Nephron (organoid): ENCODE measurements around the gene SERPINF2.

Experiments
- H3K27ac Mint-ChIP-seq, 3 experiments: 2 replicates each; pipeline ENCODE4 v1.8.0; 2020; ENCODE audit warnings: mixed read lengths in 3 of 3, mild to moderate bottlenecking in 2 of 3, moderate library complexity in 1 of 3
- H3K27me3 Mint-ChIP-seq: 2 replicates; pipeline ENCODE4 v1.8.0; 2021; ENCODE audit warnings: low read depth, mild to moderate bottlenecking, moderate library complexity, mixed read lengths
- H3K36me3 Mint-ChIP-seq: 2 replicates; pipeline ENCODE4 v1.8.0; 2020; ENCODE audit warnings: low read depth, mixed read lengths
- H3K4me1 Mint-ChIP-seq: 2 replicates; pipeline ENCODE4 v1.8.0; 2020; ENCODE audit warnings: mixed read lengths
- H3K4me3 Mint-ChIP-seq, 3 experiments: 2 replicates each; pipeline ENCODE4 v1.8.0; 2020; ENCODE audit warnings: mild to moderate bottlenecking in 3 of 3, mixed read lengths in 3 of 3, moderate library complexity in 2 of 3
- H3K9me3 Mint-ChIP-seq: 2 replicates; pipeline ENCODE4 v1.8.0; 2020; ENCODE audit warnings: mixed read lengths
- CTCF ChIP-seq, 3 experiments: fragments of 200-600 bp; sonication (generic); IDR thresholded peaks; one replicate each; pipeline ENCODE4 v1.5.0; 2021; ENCODE audit warnings: antibody characterized with exemption in 3 of 3; ENCODE audit not compliant: unreplicated experiment in 3 of 3

Gene SERPINF2

GRCh38 chr17:1711804-1712203 lies 30.9 kb upstream of the SERPINF2 start:
- no peak for TF ChIP-seq CTCF (IDR thresholded peaks at IDR 0.05; ENCODE audit: unreplicated experiment in 3 of 3)

DNA sequence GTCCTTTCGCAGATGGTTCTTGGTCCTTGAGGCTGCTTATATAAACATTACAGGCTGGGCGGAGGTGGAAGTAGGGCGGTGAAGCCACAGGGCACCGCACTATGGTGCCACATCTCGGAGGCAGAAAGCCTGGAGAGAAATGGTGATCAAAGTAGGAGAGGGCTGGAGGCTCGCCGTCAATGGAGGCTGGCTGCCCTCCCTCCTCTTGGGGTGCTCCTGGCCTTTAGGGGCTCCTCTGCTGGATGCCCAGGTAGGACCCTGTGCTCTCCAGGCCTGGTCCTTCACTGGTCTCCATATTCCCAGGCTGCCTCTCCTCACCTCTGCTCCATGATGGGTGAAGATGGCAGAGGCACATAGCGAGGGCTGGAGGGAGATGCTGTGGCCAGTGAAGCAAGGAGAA lies 30.4 kb upstream of the SERPINF2 start:
- no peaks in the 10 kb centered on the region for H3K27me3 Mint-ChIP-seq

More at GRCh38 chr17:1711804-1712203, 30.9 kb upstream of the SERPINF2 start:
- Mint-ChIP-seq H3K9me3 (no peaks in the 10 kb centered on the region), H3K27ac (peak overlapping the region; percentile 72 to 95 (median 95)), H3K36me3 (peaks cover 8% of the 10 kb centered on the region), H3K27me3 (no peaks in the 10 kb centered on the region), H3K4me1 (peaks cover 38% of the 10 kb centered on the region), H3K4me3 (peak overlapping the region; percentile 79 to 94 (median 84))

GRCh38 chr17:1713160-1713877 lies 29.4 kb upstream of the SERPINF2 start:
- H3K27ac Mint-ChIP-seq: peak overlapping the region; percentile 94 to 95 (median 95)
- H3K9me3 Mint-ChIP-seq: no peaks in the 10 kb centered on the region
- H3K27me3 Mint-ChIP-seq: no peaks in the 10 kb centered on the region
- H3K4me1 Mint-ChIP-seq: peaks cover 48% of the 10 kb centered on the region
- peak overlapping the region; percentile 90 to 98 (median 94) for H3K4me3 Mint-ChIP-seq
- no peak for TF ChIP-seq CTCF (IDR thresholded peaks at IDR 0.05; ENCODE audit: unreplicated experiment in 3 of 3)
- H3K36me3 Mint-ChIP-seq: peaks cover 8% of the 10 kb centered on the region

More for the DNA sequence above, 30.4 kb upstream of the SERPINF2 start:
- Mint-ChIP-seq H3K4me1 (peaks cover 42% of the 10 kb centered on the region), H3K36me3 (peaks cover 8% of the 10 kb centered on the region), H3K27ac (peak overlapping the region; percentile 72 to 95 (median 95)), H3K9me3 (no peaks in the 10 kb centered on the region), H3K4me3 (peak overlapping the region; percentile 79 to 94 (median 84))
- no peak for TF ChIP-seq CTCF (IDR thresholded peaks at IDR 0.05; ENCODE audit: unreplicated experiment in 3 of 3)

- H3K9me3 Mint-ChIP-seq: no peaks in the 10 kb centered on the region
- H3K4me1 Mint-ChIP-seq: peaks cover 48% of the 10 kb centered on the region
- peak overlapping the region; percentile 94 to 95 (median 95) for H3K27ac Mint-ChIP-seq
- H3K36me3 Mint-ChIP-seq: peaks cover 8% of the 10 kb centered on the region
- H3K27me3 Mint-ChIP-seq: no peaks in the 10 kb centered on the region
- H3K4me3 Mint-ChIP-seq: peak overlapping the region; percentile 90 to 98 (median 94)
- TF ChIP-seq CTCF (IDR thresholded peaks at IDR 0.05; ENCODE audit: unreplicated experiment in 3 of 3): peak; percentile 56 to 64 (median 60)
These were observed 28.7 kb upstream of the SERPINF2 start for GRCh38 chr17:1713878-1714426.

GRCh38 chr17:1714427-1714979 lies 28.2 kb upstream of the SERPINF2 start:
- Mint-ChIP-seq H3K27ac (peak overlapping the region; percentile 94 to 95 (median 95)), H3K9me3 (no peaks in the 10 kb centered on the region), H3K36me3 (peaks cover 8% of the 10 kb centered on the region), H3K4me1 (peaks cover 48% of the 10 kb centered on the region), H3K4me3 (peak overlapping the region; percentile 90 to 98 (median 94)), H3K27me3 (no peaks in the 10 kb centered on the region)
- no peak for TF ChIP-seq CTCF (IDR thresholded peaks at IDR 0.05; ENCODE audit: unreplicated experiment in 3 of 3)
